Psoas muscle (tissue), 8 donors: ENCODE measurements around the gene GDPD2. TPM values are rescaled to one million over a fixed set of nuclear protein-coding genes. Genes with fewer than 3 reads are reported as not detected.

ENCODE experiments used
- ATAC-seq, 4 donors: fragments of 200-7000 bp; cut with Tn5 transposase; one replicate each; pipeline ENCODE4 v1.9.1; 2020; ENCODE audit warnings: moderate library complexity in 3 of 4, mild to moderate bottlenecking in 2 of 4
- DNase-seq, 2 donors: peaks; one replicate each; pipeline ENCODE4 v3.0.0-alpha.2; 2020
- H3K27ac ChIP-seq: fragments of 200-600 bp; one replicate; pipeline ENCODE4 v1.8.0; 2022
- H3K27me3 ChIP-seq, 3 donors: fragments of 200-600 bp in 1 of 3; one replicate each; pipeline versions ENCODE4 v1.6.1 to v1.8.0; 2013 to 2022; ENCODE audit warnings: low read length in 2 of 3, mild to moderate bottlenecking in 2 of 3, moderate library complexity in 1 of 3; ENCODE audit not compliant: insufficient read depth in 3 of 3
- H3K36me3 ChIP-seq, 2 donors: fragments of 200-600 bp in 1 of 2; one replicate each; pipeline versions ENCODE4 v1.6.1 to v1.8.0; 2013 to 2022; ENCODE audit warnings: low read depth in 1 of 2, mild to moderate bottlenecking in 1 of 2, moderate library complexity in 1 of 2; ENCODE audit not compliant: insufficient read depth in 1 of 2
- H3K4me1 ChIP-seq: fragments of 200-600 bp; one replicate; pipeline ENCODE4 v1.8.0; 2022
- H3K4me3 ChIP-seq: fragments of 200-600 bp; one replicate; pipeline ENCODE4 v1.8.0; 2022; ENCODE audit warnings: mild to moderate bottlenecking
- H3K9me3 ChIP-seq: fragments of 200-600 bp; one replicate; pipeline ENCODE4 v1.8.0; 2022
- WGBS, 3 donors: extraction: QIAGEN DNeasy Blood & Tissue Kit; methylation state at CpG; one replicate each; pipeline versions ENCODE4 v1.1.6 to v1.1.7; 2013; 5-methylcytosine and 5-hydroxymethylcytosine counted together
- intact Hi-C, 2 donors: fragments of 100-400 bp; cut with DNase I; formaldehyde crosslinking; loops; one replicate each; pipeline versions ENCODE4 v1.11.0 to v1.14.2; 2022
- polyA plus RNA-seq, 3 donors: library from polyadenylated mRNA; stranded (reverse); fragments of 200-250 nt; gene quantifications; one replicate each; pipeline ENCODE4 v1.2.3, GENCODE V29; 2013
- total RNA-seq, 4 donors: library from RNA; stranded (reverse); fragmentation: NEBNext Ultra II Directional in 2 of 4; extraction: Animal tissue kit (Norgen Biotek cat#: 25700) in 2 of 4; gene quantifications; one replicate each; pipeline versions ENCODE4 v1.2.1 to v1.2.4, GENCODE V29; 2021 to 2023
- TF ChIP-seq, protein P1 (sequence below): fragments of 200-600 bp; IDR thresholded peaks from one replicate; pipeline ENCODE4 v1.8.0; 2022; ENCODE audit warnings: antibody characterized with exemption
- donor health status: healthy with polysubstance abuse.
- donor health status: DM: no; HTN: no; CAD: no; lungs with moderate emphysema.
- donor health status: Bipolar disorder and iron deficiency.
- donor health status: healthy.
- donor health status: DM: yes; HTN: yes; CAD: no.
- donor health status: DM: no; HTN: no; CAD: no.
- donor health status: DM: no; HTN: no; CAD: no.
- donor health status: DM: yes; HTN: yes; CAD: no.

GDPD2 gene
- total and polyA plus RNA-seq, 7 donors, result 0.01 TPM; not detected in 6

GRCh38 chrX:70436343-70436742, 13.2 kb downstream of the GDPD2 start:
- TF ChIP-seq, protein P1, sequence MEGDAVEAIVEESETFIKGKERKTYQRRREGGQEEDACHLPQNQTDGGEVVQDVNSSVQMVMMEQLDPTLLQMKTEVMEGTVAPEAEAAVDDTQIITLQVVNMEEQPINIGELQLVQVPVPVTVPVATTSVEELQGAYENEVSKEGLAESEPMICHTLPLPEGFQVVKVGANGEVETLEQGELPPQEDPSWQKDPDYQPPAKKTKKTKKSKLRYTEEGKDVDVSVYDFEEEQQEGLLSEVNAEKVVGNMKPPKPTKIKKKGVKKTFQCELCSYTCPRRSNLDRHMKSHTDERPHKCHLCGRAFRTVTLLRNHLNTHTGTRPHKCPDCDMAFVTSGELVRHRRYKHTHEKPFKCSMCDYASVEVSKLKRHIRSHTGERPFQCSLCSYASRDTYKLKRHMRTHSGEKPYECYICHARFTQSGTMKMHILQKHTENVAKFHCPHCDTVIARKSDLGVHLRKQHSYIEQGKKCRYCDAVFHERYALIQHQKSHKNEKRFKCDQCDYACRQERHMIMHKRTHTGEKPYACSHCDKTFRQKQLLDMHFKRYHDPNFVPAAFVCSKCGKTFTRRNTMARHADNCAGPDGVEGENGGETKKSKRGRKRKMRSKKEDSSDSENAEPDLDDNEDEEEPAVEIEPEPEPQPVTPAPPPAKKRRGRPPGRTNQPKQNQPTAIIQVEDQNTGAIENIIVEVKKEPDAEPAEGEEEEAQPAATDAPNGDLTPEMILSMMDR, result no peak
- no peak for ATAC-seq
- Histone ChIP-seq H3K27me3 (peaks cover 0 to 23% (median 0%) of the 10 kb centered on the region in 3 donors), H3K9me3 (no peaks in the 10 kb centered on the region), H3K4me3 (no peak overlapping the region), H3K36me3 (no peaks in the 10 kb centered on the region), H3K4me1 (peaks cover 4% of the 10 kb centered on the region), H3K27ac (no peak overlapping the region)
- WGBS, 3 donors, result 35 to 40% (median 36%) methylated on average over 16 of the region's 16 CpGs
- no peak for DNase-seq
- intact Hi-C loops, result loop anchor here in 1 of 2 donors (10.0 kb wide), 2 partner anchors 152 to 302 kb away; partner anchors contain the start of genes IGBP1, PDZD11 and RAB41

- no peaks in the 10 kb centered on the region for H3K9me3 ChIP-seq
- no peak for DNase-seq
- no peak for ATAC-seq
- H3K27ac ChIP-seq, result no peak overlapping the region
- WGBS, 3 donors, result 37 to 50% (median 42%) methylated on average over 2 of the region's 2 CpGs
- intact Hi-C loops, result loop anchor here in 1 of 2 donors (10.0 kb wide), 2 partner anchors 152 to 302 kb away; partner anchors contain the start of genes IGBP1, PDZD11 and RAB41
- TF ChIP-seq, protein P1, result no peak
- peaks cover 4% of the 10 kb centered on the region for H3K4me1 ChIP-seq
- H3K36me3 ChIP-seq, result no peaks in the 10 kb centered on the region
- peaks cover 0 to 24% (median 0%) of the 10 kb centered on the region in 3 donors for H3K27me3 ChIP-seq
- H3K4me3 ChIP-seq, result no peak overlapping the region
Observed at GRCh38 chrX:70437011-70437410, 13.9 kb downstream of the GDPD2 start.

DNA sequence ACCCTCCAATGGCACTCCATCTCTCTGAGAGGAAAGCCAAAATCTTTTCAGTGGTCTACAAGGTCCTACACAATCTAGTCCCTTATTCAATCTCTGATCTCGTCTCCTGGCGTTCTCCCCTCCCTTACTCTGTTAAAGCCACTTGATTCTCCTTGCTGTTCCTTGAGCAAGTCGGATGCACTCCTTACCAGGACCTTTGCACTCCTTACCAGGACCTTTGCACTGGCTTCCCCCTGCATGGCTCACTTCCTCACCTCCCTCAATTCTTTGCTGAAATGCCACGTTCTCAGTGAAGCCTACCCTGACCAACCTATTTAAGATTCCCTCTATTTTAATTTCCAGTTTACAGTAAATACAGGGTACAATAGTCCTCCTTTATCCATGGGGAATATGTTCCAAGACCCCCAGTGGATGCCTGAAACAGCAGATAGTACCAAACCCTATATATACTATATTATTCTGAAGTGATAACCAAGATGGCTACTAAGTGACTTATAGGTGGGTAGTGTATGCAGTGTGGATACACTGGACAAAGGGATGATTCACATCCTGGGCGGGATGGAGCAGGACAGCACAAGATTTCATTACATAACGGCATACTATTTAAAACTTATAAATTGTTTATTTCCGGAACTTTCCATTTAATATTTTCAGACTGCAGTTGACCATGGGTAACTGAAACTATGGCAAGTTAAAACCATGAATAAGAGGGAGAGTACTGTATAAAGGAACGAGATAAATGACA, 15.0 kb downstream of the GDPD2 start:
- Histone ChIP-seq H3K9me3 (no peaks in the 10 kb centered on the region), H3K36me3 (no peaks in the 10 kb centered on the region), H3K4me1 (peaks cover 4% of the 10 kb centered on the region), H3K27me3 (peaks cover 0 to 34% (median 0%) of the 10 kb centered on the region in 3 donors), H3K4me3 (no peak overlapping the region), H3K27ac (no peak overlapping the region)
- intact Hi-C loops, result loop anchor here in 1 of 2 donors (10.0 kb wide), 2 partner anchors 153 to 303 kb away; partner anchors contain the start of genes IGBP1, PDZD11 and RAB41
- TF ChIP-seq, protein P1, result no peak
- WGBS, 3 donors, result 61 to 86% (median 78%) methylated on average over 8 of the region's 8 CpGs
- DNase-seq, result no peak
- ATAC-seq, result no peak

DNA sequence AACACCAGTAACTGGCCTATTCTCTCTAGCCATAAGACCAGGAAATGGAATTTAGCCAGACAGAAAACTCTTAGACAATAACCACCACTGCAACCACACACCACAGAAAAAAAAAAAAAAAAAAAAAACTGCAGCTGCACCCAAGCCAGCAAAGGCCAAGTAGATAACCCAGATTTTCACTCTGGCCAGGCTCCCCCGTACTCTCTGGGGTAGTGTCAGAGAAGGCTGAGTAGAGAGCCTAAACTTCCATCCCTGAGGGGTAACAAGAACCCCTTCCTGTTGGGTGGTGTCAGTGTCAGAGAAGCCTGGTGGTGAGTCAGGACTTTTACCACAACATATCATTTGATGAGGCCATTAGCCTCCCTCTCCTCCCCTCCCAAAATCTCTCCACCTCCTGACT, 15.9 kb downstream of the GDPD2 start:
- peaks cover 0 to 41% (median 0%) of the 10 kb centered on the region in 3 donors for H3K27me3 ChIP-seq
- no peaks in the 10 kb centered on the region for H3K36me3 ChIP-seq
- DNase-seq (no peak), ATAC-seq (no peak)
- H3K4me1 ChIP-seq, result peaks cover 4% of the 10 kb centered on the region
- TF ChIP-seq, protein P1, result no peak
- no peak overlapping the region for H3K27ac ChIP-seq
- 25 to 55% (median 44%) methylated on average over 1 of the region's 1 CpG for WGBS, 3 donors
- no peak overlapping the region for H3K4me3 ChIP-seq
- intact Hi-C loops, result loop anchor here in 1 of 2 donors (10.0 kb wide), 2 partner anchors 154 to 304 kb away; partner anchors contain the start of genes IGBP1, PDZD11 and RAB41
- H3K9me3 ChIP-seq, result no peaks in the 10 kb centered on the region
